Esophagus squamous epithelium (tissue), 4 donors: ENCODE data around the gene FCN1.

Experiments used
- CTCF ChIP-seq, 6 experiments: fragments of 450-650 bp in 4 of 6; fragments of 200-600 bp in 2 of 6; sonication (generic) in 2 of 6; IDR thresholded peaks; one replicate each; pipeline ENCODE4 v1.5.1; 2016 to 2019; ENCODE audit warnings: antibody characterized with exemption in 6 of 6, mild to moderate bottlenecking in 4 of 6, moderate library complexity in 4 of 6
- POLR2A ChIP-seq, 4 donors: fragments of 450-650 bp; IDR thresholded peaks; one replicate each; pipeline ENCODE4 v1.6.1; 2017; ENCODE audit warnings: antibody characterized with exemption in 4 of 4, mild to moderate bottlenecking in 4 of 4, moderate library complexity in 3 of 4

GRCh38 chr9:134871697-134872340, 45.9 kb downstream of the FCN1 start:
- TF ChIP-seq CTCF (IDR thresholded peaks at IDR 0.05) (no peak), POLR2A (IDR thresholded peaks at IDR 0.05) (no peak)
